NCI-H2227 treated with DMSO at 0.1 percent for 48 hours (cell line): ENCODE measurements around the gene NFATC2.

ENCODE experiments used
- DNase-seq: peaks from one replicate; lab custom pipeline; 2025; lab: John Stamatoyannopoulos, UW

NFATC2 gene

GRCh38 chr20:51450984-51451383 is 91.5 kb downstream of the NFATC2 start:
- DNase-seq: no peak

- no peak for DNase-seq
Observed at GRCh38 chr20:51450221-51450712, 92.3 kb downstream of the NFATC2 start.

- no peak for DNase-seq
Observed at GRCh38 chr20:51449498-51450220, 92.9 kb downstream of the NFATC2 start.

GRCh38 chr20:51447765-51448148 is 94.8 kb downstream of the NFATC2 start:
- no peak for DNase-seq

- DNase-seq: no peak
Observed at GRCh38 chr20:51447097-51447764, 95.3 kb downstream of the NFATC2 start.

GRCh38 chr20:51446656-51447055 is 95.9 kb downstream of the NFATC2 start:
- DNase-seq: no peak

GRCh38 chr20:51446230-51446629 is 96.3 kb downstream of the NFATC2 start:
- DNase-seq: no peak

- no peak for DNase-seq
Observed at GRCh38 chr20:51445591-51445990, 96.9 kb downstream of the NFATC2 start.

GRCh38 chr20:51444922-51445438 is 97.5 kb downstream of the NFATC2 start:
- no peak for DNase-seq

GRCh38 chr20:51444467-51444866 is 98.1 kb downstream of the NFATC2 start:
- no peak for DNase-seq

GRCh38 chr20:51442602-51443001 is 99.9 kb downstream of the NFATC2 start:
- no peak for DNase-seq

GRCh38 chr20:51440589-51440988 is 101.9 kb downstream of the NFATC2 start:
- DNase-seq: no peak

- DNase-seq: no peak
Observed at GRCh38 chr20:51439160-51439689, 103.3 kb downstream of the NFATC2 start.

- DNase-seq: no peak
Observed at GRCh38 chr20:51438136-51438535, 104.4 kb downstream of the NFATC2 start.

- no peak for DNase-seq
Observed at GRCh38 chr20:51437182-51437924, 105.2 kb downstream of the NFATC2 start.

- DNase-seq: no peak
Observed at GRCh38 chr20:51434580-51435247, 107.8 kb downstream of the NFATC2 start.

GRCh38 chr20:51434026-51434425 is 108.5 kb downstream of the NFATC2 start:
- no peak for DNase-seq

GRCh38 chr20:51432875-51433274 is 109.6 kb downstream of the NFATC2 start:
- DNase-seq: no peak

GRCh38 chr20:51432251-51432784 is 110.2 kb downstream of the NFATC2 start:
- no peak for DNase-seq

- DNase-seq: no peak
Observed at GRCh38 chr20:51431321-51431720, 111.2 kb downstream of the NFATC2 start.

- no peak for DNase-seq
Observed at GRCh38 chr20:51430198-51430950, 112.1 kb downstream of the NFATC2 start.
